Mesangial cell (primary cell): ENCODE data around the gene FLYWCH1. TPM values are rescaled to one million over a fixed set of nuclear protein-coding genes. Genes with fewer than 3 reads are reported as not detected.

Experiments
- total RNA-seq: library from RNA; depleted of rRNA; stranded (reverse); fragments of >200 nt; gene quantifications from 2 replicates; pipeline ENCODE4 v1.2.3, GENCODE V29; 2015

Gene FLYWCH1
- total RNA-seq = 46.4 and 54.1 TPM in 2 replicates

GRCh38 chr16:2911638-2912329 is at the start of gene FLYWCH1:
TSS of gene FLYWCH1 (plus strand) at chr16:2911931. CDS start at chr16:2929686, 17,755 bp downstream.

GRCh38 chr16:2882650-2883457 is 28.9 kb upstream of the FLYWCH1 start, which contains the start of gene FLYWCH2:
TSS of gene FLYWCH2 (plus strand) at chr16:2883215. CDS start at chr16:2896450, 13,235 bp downstream.

DNA sequence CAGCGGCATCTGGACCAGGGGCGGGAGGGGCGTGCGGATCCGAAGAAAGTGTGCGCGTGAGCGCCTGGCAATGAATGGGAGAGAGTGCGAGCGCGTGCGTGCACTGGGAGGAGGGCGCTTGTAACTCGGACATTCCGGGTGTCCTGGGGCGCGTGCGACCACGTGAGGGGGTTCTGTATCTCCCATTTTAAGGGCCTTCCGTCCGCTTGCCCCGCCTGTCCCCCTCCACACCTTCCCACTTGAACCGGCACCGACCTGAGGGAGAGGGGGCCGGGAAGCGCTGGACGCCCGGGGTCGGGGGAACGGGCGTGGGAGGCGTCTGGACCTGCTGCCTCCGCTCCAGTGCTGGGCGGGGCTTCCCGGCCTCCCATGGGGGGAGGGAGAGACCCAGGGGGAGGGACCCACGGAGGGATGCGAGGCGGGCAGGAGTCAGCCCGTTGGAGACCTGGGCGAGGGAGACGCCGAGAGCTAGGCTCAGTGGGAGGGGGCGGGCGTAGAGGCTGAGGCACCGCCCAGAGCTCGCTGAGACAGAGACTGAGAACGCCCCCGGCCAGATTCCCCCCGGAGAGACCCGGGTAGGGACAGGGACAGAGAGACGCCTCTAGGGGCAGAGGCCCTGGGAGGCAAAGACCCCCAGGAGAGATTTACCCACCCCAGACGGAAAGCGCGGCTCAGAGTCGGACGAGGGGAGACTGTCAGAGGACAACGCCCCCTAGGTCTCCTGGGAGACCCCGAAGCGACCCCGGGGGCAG is 52.2 kb downstream of the FLYWCH1 start, which contains the start of gene KREMEN2:
Gene KREMEN2 (plus strand): TSS at position 553 of the 752 bp plus-strand sequence. CDS start 246 bp downstream, outside the sequence.

DNA sequence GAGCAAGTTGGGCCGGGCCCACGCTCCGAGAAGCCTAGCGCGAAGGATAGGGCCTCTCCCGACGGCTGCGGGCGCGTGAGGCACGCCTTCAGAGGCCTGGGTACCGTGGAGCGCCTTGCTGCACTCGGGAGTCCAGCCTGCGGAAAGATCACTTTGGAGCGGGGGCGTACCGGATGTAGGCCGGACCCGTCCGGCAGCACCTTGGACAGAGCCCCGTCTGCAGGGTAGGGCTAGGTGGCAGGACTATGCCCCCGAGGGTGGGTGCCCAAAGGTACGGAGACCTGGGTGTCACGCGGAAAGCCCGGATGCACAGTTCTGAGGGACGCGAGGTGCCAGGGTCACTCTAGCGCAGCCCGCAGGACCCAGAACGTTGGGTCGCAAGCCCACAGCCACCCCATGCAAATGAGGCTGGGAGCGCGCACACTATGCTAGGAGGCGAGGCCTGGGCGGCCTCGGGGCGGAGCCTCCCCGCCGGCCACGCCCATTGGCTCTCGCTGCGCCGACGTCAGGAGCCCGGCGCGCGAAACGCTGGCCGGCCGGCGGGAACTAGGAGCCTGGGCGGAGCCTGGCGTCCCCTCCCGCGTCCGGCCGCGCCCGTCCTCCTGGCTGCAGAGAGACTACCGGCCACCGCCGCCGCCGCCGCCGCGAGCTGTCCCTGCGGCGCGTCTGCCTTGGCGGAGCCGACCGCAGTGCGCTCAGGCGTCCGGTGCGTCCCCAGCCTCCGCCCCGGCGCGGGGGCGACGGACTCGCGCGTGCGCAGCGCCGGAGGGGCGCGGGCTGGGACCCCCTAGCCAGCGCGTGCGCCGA is 57.2 kb downstream of the FLYWCH1 start, which contains the start of gene PAQR4:
Gene PAQR4 (plus strand): TSS at position 611 of the 807 bp plus-strand sequence. CDS start 327 bp downstream, outside the sequence.

GRCh38 chr16:2980227-2981176 is 68.8 kb downstream of the FLYWCH1 start, which contains the start of gene PKMYT1:
TSS of gene PKMYT1 (minus strand) at chr16:2980446. CDS start at chr16:2979657, 789 bp downstream.

Other genes starting within 250 kb of the FLYWCH1 start
- 86.3 and 87.8 TPM in 2 replicates for gene KCTD5, start 229.4 kb upstream of the FLYWCH1 start, total RNA-seq
- 1.3 and 2.0 TPM in 2 replicates for gene PRSS27, start 191.7 kb upstream of the FLYWCH1 start, total RNA-seq
- gene SRRM2, start 159.3 kb upstream of the FLYWCH1 start, total RNA-seq = 141 and 191 TPM in 2 replicates
- gene ELOB, start 134.7 kb upstream of the FLYWCH1 start, total RNA-seq = 364 and 485 TPM in 2 replicates
- not detected in 2 replicates for gene PRSS33, start 124.4 kb upstream of the FLYWCH1 start, total RNA-seq
- gene PRSS41, start 113.5 kb upstream of the FLYWCH1 start, total RNA-seq = not detected in 2 replicates
- gene PRSS21, start 94.7 kb upstream of the FLYWCH1 start, total RNA-seq = 0.25 and 1.6 TPM in 2 replicates
- gene ZG16B, start 81.6 kb upstream of the FLYWCH1 start, total RNA-seq = 1.1 and 1.3 TPM in 2 replicates
- 1.1 TPM in 1 of 2 replicates, not detected in the other for gene PRSS22, start 53.8 kb upstream of the FLYWCH1 start, total RNA-seq
- gene FLYWCH2, start 28.7 kb upstream of the FLYWCH1 start, total RNA-seq = 73.0 and 87.7 TPM in 2 replicates
- gene KREMEN2, start 52.3 kb downstream of the FLYWCH1 start, total RNA-seq = 0.81 and 4.9 TPM in 2 replicates
- 6.5 and 22.5 TPM in 2 replicates for gene PAQR4, start 57.4 kb downstream of the FLYWCH1 start, total RNA-seq
- 6.3 and 101 TPM in 2 replicates for gene PKMYT1, start 68.5 kb downstream of the FLYWCH1 start, total RNA-seq
- gene CLDN9, start 101.0 kb downstream of the FLYWCH1 start, total RNA-seq = under 0.01 TPM in 1 of 2 replicates, not detected in the other
- gene CLDN6, start 106.3 kb downstream of the FLYWCH1 start, total RNA-seq = 31.8 and 63.8 TPM in 2 replicates
- 630 and 760 TPM in 2 replicates for gene TNFRSF12A, start 108.4 kb downstream of the FLYWCH1 start, total RNA-seq
- gene HCFC1R1, start 112.0 kb downstream of the FLYWCH1 start, total RNA-seq = 61.8 and 378 TPM in 2 replicates
- 32.4 and 43.7 TPM in 2 replicates for gene THOC6, start 112.1 kb downstream of the FLYWCH1 start, total RNA-seq
- not detected in 2 replicates for gene BICDL2, start 125.0 kb downstream of the FLYWCH1 start, total RNA-seq
- gene MMP25, start 134.6 kb downstream of the FLYWCH1 start, total RNA-seq = under 0.01 and 0.13 TPM in 2 replicates
- 128 and 172 TPM in 2 replicates for gene IL32, start 153.7 kb downstream of the FLYWCH1 start, total RNA-seq
- gene ZSCAN10, start 187.4 kb downstream of the FLYWCH1 start, total RNA-seq = not detected in 2 replicates
- gene ZNF205, start 200.7 kb downstream of the FLYWCH1 start, total RNA-seq = 15.8 and 25.9 TPM in 2 replicates
- gene ZNF213, start 223.1 kb downstream of the FLYWCH1 start, total RNA-seq = 5.9 and 9.9 TPM in 2 replicates